ENCODE results near the gene RFTN1.

RFTN1 gene

GRCh38 chr3:16400106-16400931, 113.2 kb downstream of the RFTN1 start:
- DNase-seq = no peak

- no peak for DNase-seq
Measured at GRCh38 chr3:16399473-16399872, 114.0 kb downstream of the RFTN1 start.

- DNase-seq = no peak
Measured at GRCh38 chr3:16398648-16399047, 114.9 kb downstream of the RFTN1 start.

GRCh38 chr3:16396202-16396601, 117.3 kb downstream of the RFTN1 start:
- no peak for DNase-seq

GRCh38 chr3:16395212-16395611, 118.3 kb downstream of the RFTN1 start:
- no peak for DNase-seq

- no peak for DNase-seq
Measured at GRCh38 chr3:16394639-16395038, 118.9 kb downstream of the RFTN1 start.

- DNase-seq = no peak
Measured at GRCh38 chr3:16392717-16393116, 120.8 kb downstream of the RFTN1 start.

- DNase-seq = no peak
Measured at GRCh38 chr3:16392065-16392464, 121.4 kb downstream of the RFTN1 start.

- DNase-seq = no peak
Measured at GRCh38 chr3:16390581-16390980, 122.9 kb downstream of the RFTN1 start.

- DNase-seq = no peak
Measured at GRCh38 chr3:16388850-16389441, 124.6 kb downstream of the RFTN1 start.

GRCh38 chr3:16386561-16386960, 126.9 kb downstream of the RFTN1 start:
- no peak for DNase-seq

GRCh38 chr3:16385151-16385550, 128.3 kb downstream of the RFTN1 start:
- DNase-seq = no peak

- no peak for DNase-seq
Measured at GRCh38 chr3:16383864-16384263, 129.6 kb downstream of the RFTN1 start.

- no peak for DNase-seq
Measured at GRCh38 chr3:16382845-16383244, 130.7 kb downstream of the RFTN1 start.

GRCh38 chr3:16381426-16381825, 132.1 kb downstream of the RFTN1 start:
- no peak for DNase-seq

- DNase-seq = no peak
Measured at GRCh38 chr3:16380421-16380820, 133.1 kb downstream of the RFTN1 start.

GRCh38 chr3:16379838-16380237, 133.7 kb downstream of the RFTN1 start:
- no peak for DNase-seq

GRCh38 chr3:16378920-16379319, 134.6 kb downstream of the RFTN1 start:
- no peak for DNase-seq

- no peak for DNase-seq
Measured at GRCh38 chr3:16378415-16378814, 135.1 kb downstream of the RFTN1 start.

- DNase-seq = no peak
Measured at GRCh38 chr3:16377847-16378302, 135.6 kb downstream of the RFTN1 start.

- no peak for DNase-seq
Measured at GRCh38 chr3:16377196-16377595, 136.3 kb downstream of the RFTN1 start.

- no peak for DNase-seq
Measured at GRCh38 chr3:16375891-16376290, 137.6 kb downstream of the RFTN1 start.

GRCh38 chr3:16374935-16375245, 138.6 kb downstream of the RFTN1 start:
- no peak for DNase-seq

- no peak for DNase-seq
Measured at GRCh38 chr3:16374047-16374934, 139.2 kb downstream of the RFTN1 start.

All from NCI-H1417 treated with DMSO at 0.1 percent for 48 hours (cell line).